Prostate gland (tissue), 2 donors: ENCODE data around the gene RPL39. TPM values are rescaled to one million over a fixed set of nuclear protein-coding genes. Genes with fewer than 3 reads are reported as not detected.

Experiments used
- DNase-seq: peaks from one replicate; pipeline ENCODE4 v3.0.0-alpha.2; 2019; ENCODE audit warnings: low spot score
- H3K27ac ChIP-seq, 2 donors: fragments of 200-600 bp; sonication (generic); 2 replicates each; pipeline ENCODE4 v1.5.1; 2017 to 2019
- H3K27me3 ChIP-seq: fragments of 200-600 bp; sonication (generic); replicated peaks from 2 replicates; pipeline ENCODE4 v1.5.1; 2019; ENCODE audit not compliant: insufficient read depth
- H3K36me3 ChIP-seq, 2 donors: fragments of 200-600 bp; sonication (generic); 1 replicate in 1 of 2; 2 replicates in 1 of 2; pipeline versions ENCODE4 v1.5.1 to v1.8.1; 2017 to 2019
- H3K4me1 ChIP-seq: fragments of 200-600 bp; sonication (generic); replicated peaks from 2 replicates; pipeline ENCODE4 v1.5.1; 2019
- H3K4me3 ChIP-seq, 2 donors: fragments of 200-600 bp; sonication (generic); 2 replicates each; pipeline ENCODE4 v1.5.1; 2017 to 2019
- H3K9me3 ChIP-seq: fragments of 200-600 bp; sonication (generic); 2 replicates; pipeline ENCODE4 v1.5.1; 2017
- CTCF ChIP-seq, 4 experiments: fragments of 200-600 bp in 2 of 4; fragments of 450-650 bp in 2 of 4; sonication (generic) in 2 of 4; IDR thresholded peaks; 1 replicate in 3 of 4; 2 replicates in 1 of 4; pipeline ENCODE4 v1.5.1; 2016 to 2019; ENCODE audit warnings: antibody characterized with exemption in 4 of 4, mild to moderate bottlenecking in 2 of 4, moderate library complexity in 2 of 4
- POLR2A ChIP-seq: fragments of 450-650 bp; IDR thresholded peaks from one replicate; pipeline ENCODE4 v1.6.1; 2016; ENCODE audit warnings: antibody characterized with exemption, mild to moderate bottlenecking
- POLR2AphosphoS5 ChIP-seq: sonication (generic); formaldehyde crosslinking; IDR thresholded peaks from one replicate; pipeline ENCODE4 v1.6.1; 2017; ENCODE audit warnings: antibody characterized with exemption
- WGBS: methylation state at CpG from one replicate; pipeline ENCODE4 v1.1.5; 2018; 5-methylcytosine and 5-hydroxymethylcytosine counted together
- intact Hi-C: fragments of 100-400 bp; cut with DNase I; formaldehyde crosslinking; loops from one replicate; pipeline ENCODE4 v1.14.2; 2022
- total RNA-seq, 2 donors: library from RNA; depleted of rRNA; stranded (reverse); fragments of >200 nt; gene quantifications; one replicate each; pipeline ENCODE4 v1.1.0, GENCODE V29; 2016

RPL39 gene
- total RNA-seq, 2 donors from 2014 or later: 2,133 to 2,412 TPM

DNA sequence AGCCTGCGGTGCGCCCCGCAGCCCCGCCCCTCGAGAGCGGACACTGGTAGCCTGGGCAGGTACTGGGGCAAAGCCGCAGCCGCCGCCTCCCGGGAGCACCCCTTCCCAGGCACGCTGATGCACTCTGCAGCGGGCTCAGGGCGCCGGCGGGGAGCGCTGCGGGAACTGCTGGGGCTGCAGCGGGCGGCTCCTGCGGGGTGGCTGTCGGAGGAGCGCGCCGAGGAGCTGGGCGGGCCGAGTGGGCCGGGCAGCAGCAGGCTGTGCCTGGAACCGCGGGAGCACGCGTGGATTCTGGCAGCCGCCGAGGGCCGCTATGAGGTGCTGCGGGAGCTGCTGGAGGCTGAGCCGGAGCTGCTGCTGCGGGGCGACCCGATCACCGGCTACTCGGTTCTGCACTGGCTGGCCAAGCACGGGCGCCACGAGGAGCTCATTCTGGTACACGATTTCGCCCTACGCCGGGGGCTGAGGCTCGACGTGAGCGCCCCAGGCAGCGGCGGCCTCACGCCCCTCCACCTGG is 32.6 kb downstream of the RPL39 start:
- no peaks in the 10 kb centered on the region for H3K27me3 ChIP-seq
- no peaks in the 10 kb centered on the region for H3K9me3 ChIP-seq
- WGBS: no CpG with 5 or more reads among the region's 54 CpGs
- no peak overlapping the region for H3K27ac ChIP-seq
- no peak for DNase-seq
- no peaks in the 10 kb centered on the region for H3K4me1 ChIP-seq
- TF ChIP-seq POLR2A: no peak
- no peak for TF ChIP-seq CTCF (IDR thresholded peaks at IDR 0.05)
- TF ChIP-seq POLR2AphosphoS5: no peak
- H3K36me3 ChIP-seq: no peaks in the 10 kb centered on the region
- intact Hi-C loops: no loop called here
- H3K4me3 ChIP-seq: peak overlapping the region; percentile 35 to 37

DNA sequence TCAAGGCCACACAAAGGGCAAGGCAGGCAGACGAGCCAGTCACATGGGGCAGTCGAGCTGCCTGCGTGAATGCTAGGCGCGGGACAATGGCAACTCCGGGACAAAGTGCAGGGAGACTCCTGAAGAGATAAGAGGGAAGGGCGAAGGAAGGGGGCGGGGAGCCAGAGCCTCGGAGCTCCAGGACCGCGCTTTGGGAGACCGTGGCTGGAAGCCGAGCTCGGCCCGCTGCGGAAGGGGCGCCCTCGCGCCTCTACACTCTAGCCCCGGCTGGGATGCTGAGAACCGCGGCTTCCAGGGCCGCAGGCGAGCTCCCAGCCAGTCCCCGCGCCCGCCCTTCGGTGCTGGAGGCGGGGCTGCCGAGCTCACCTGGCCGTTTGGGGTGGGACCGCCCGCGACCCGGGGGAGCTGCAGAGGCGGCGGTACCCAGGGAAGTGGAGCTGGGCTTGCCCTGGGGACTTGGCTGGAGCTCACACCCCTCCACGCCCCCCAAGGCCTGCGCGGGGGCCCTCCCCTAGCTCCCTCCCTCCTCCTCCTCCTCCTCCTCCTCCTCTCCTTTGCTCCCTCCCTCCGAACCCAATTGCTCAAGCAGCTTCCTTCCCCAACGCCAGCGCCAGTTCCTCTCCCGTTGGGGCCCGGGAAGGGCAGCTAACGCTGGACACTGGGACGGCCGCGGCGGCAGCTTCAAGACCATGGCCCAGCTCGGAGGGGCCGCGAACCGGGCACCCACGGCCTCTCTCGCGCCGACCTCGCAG is 33.3 kb downstream of the RPL39 start, which contains the start of gene SOWAHD:
Gene SOWAHD, plus strand, starts transcription at position 610 of the 752 bp plus-strand sequence. Its CDS starts 80 bp downstream, at position 690.
- H3K36me3 ChIP-seq: no peaks in the 10 kb centered on the region
- H3K9me3 ChIP-seq: no peaks in the 10 kb centered on the region
- H3K27ac ChIP-seq: no peak within 1 kb of the TSS
- no peaks in the 10 kb centered on the region for H3K27me3 ChIP-seq
- peak within 1 kb of the TSS; percentile 35 to 37 for H3K4me3 ChIP-seq
- TF ChIP-seq POLR2A (no peak), CTCF (IDR thresholded peaks at IDR 0.05) (no peak), POLR2AphosphoS5 (no peak)
- intact Hi-C loops: no loop called here
- no peak for DNase-seq
- WGBS: 1% methylated on average over 27 of the region's 59 CpGs
- no peaks in the 10 kb centered on the region for H3K4me1 ChIP-seq

- peak overlapping the region; percentile 35 to 37 for H3K4me3 ChIP-seq
- no peak for TF ChIP-seq POLR2A
- no peaks in the 10 kb centered on the region for H3K9me3 ChIP-seq
- H3K4me1 ChIP-seq: no peaks in the 10 kb centered on the region
- H3K27ac ChIP-seq: no peak overlapping the region
- DNase-seq: no peak
- no peaks in the 10 kb centered on the region for H3K27me3 ChIP-seq
- intact Hi-C loops: no loop called here
- 52% methylated on average over 10 of the region's 12 CpGs for WGBS
- H3K36me3 ChIP-seq: no peaks in the 10 kb centered on the region
Observed at GRCh38 chrX:119757646-119757978, 33.8 kb downstream of the RPL39 start.

GRCh38 chrX:119756926-119757635 is 34.3 kb downstream of the RPL39 start:
- H3K4me1 ChIP-seq: no peaks in the 10 kb centered on the region
- no peaks in the 10 kb centered on the region for H3K9me3 ChIP-seq
- H3K27ac ChIP-seq: no peak overlapping the region
- TF ChIP-seq POLR2A: no peak
- DNase-seq: no peak
- 70% methylated on average over 9 of the region's 10 CpGs for WGBS
- H3K4me3 ChIP-seq: no peak overlapping the region
- intact Hi-C loops: no loop called here
- H3K36me3 ChIP-seq: no peaks in the 10 kb centered on the region
- H3K27me3 ChIP-seq: no peaks in the 10 kb centered on the region

DNA sequence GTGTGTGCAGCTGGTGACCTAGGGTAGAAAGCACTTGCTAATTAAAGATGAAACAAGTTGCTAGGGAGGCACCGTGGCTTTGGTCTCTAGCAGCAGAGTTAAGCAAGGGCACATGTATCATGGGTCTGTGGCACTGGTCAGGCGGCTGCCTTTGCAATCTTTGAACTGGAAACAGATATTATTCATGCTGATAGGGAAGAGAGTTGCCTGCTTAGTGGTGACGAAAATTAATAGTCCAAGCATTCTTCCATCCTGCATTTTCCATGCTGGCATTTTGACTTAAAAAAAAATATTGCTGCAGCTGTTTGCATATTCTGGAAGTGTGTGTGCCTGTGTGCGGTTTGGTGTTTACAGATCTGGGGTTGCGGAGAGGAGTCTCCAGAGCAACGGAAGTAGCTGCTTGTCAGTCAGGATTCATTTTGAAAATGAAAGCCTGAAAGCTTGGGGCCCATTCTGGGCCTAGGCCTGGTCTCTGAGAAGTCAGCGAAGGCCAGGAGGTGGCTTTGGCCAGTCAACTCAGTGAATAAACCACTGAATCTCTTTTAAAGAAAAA is 35.4 kb downstream of the RPL39 start:
- DNase-seq: no peak
- no peaks in the 10 kb centered on the region for H3K27me3 ChIP-seq
- H3K4me3 ChIP-seq: no peak overlapping the region
- intact Hi-C loops: no loop called here
- no peak overlapping the region for H3K27ac ChIP-seq
- 62% methylated on average over 7 of the region's 7 CpGs for WGBS
- H3K4me1 ChIP-seq: no peaks in the 10 kb centered on the region
- TF ChIP-seq POLR2AphosphoS5: no peak
- TF ChIP-seq POLR2A: no peak
- no peak for TF ChIP-seq CTCF (IDR thresholded peaks at IDR 0.05)
- H3K36me3 ChIP-seq: no peaks in the 10 kb centered on the region
- no peaks in the 10 kb centered on the region for H3K9me3 ChIP-seq
